Jurkat, Clone E6-1 (cell line): Measurements from ENCODE around the gene PSG5. TPM values are rescaled to one million over a fixed set of nuclear protein-coding genes. Genes with fewer than 3 reads are reported as not detected.
A peak's percentile ranks its signal among the peaks of the same experiment; 100 is the strongest.
"Not testable (repeated sequence)": the region's sequence is repeated elsewhere in the genome, so short reads cannot be mapped to it uniquely, and the experiment has no call there.

ENCODE experiments used
- DNase-seq: peaks from one replicate; pipeline ENCODE4 v3.0.0-alpha.2; 2011; ENCODE audit warnings: low read depth, low spot score
- H3K4me3 ChIP-seq: 2 replicates; pipeline ENCODE4 v1.5.1; 2011; ENCODE audit warnings: mild to moderate bottlenecking, low read length, control low read depth, moderate library complexity
- polyA plus RNA-seq: library from polyadenylated mRNA; unstranded; fragments of >200 nt; gene quantifications from one replicate; pipeline ENCODE4 v1.2.1, GENCODE V29; 2012; ENCODE audit warnings: missing spikeins; ENCODE audit not compliant: insufficient read length, insufficient read depth

Gene PSG5
- polyA plus RNA-seq = not detected

DNA sequence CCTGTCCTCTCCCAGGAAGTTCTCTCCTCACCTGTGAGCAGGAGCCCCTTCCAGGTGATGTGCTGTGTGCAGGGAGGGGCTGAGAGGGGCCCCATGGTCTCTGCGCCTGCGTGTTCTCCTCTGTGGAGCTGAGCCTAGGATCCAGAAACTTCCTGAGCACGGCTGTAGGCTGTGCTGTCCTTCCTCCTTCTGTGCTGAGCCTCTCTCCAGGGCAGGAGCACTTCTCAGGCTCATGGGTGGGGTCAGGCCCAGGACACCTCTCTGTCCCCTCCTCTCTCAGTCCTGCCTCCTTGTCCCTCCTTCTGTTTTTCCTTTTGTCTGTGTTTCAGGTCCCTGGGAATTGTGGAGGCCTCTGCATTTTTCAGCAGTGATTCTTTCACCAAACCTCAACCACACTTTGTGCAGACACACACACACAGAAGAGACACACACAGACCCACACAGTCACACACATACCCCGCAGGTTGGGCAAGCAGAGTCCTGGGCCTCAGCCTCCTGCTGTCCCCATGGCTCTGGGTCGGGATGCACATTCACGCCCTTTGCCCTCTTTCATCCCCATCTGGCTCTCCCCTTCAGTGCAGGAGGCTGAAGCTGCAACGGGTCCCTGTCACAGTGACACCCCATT, at the start of gene PSG5:
PSG5 (minus strand) TSS at position 226 of the 625 bp plus-strand sequence; CDS start at position 95, 131 bp downstream.
- DNase-seq, H3K4me3 ChIP-seq: not testable (repeated sequence)

- not testable (repeated sequence) for H3K4me3 ChIP-seq, DNase-seq
Measured at GRCh38 chr19:43235686-43236085, 49.4 kb upstream of the PSG5 start.

DNA sequence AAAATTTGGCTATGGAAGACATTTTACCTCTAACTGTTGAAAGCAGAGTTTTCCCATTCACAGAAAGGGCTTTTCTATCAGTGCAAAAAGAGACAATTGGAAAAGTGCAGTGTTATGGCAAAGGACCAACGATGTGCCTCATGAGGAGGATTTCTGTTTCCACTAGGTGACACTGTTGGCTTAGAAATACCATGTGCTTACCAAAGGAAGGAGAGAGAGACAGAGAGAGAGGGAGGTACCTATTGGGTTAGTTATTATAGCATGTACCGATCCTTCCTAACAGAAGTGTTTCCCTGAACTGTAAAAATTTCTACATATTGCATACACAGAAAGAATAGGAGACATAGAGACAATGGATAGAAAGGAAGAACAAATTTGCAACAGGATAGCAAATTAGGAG, 43.0 kb upstream of the PSG5 start:
- no peak overlapping the region for H3K4me3 ChIP-seq
- DNase-seq = peak; percentile 28

GRCh38 chr19:43228730-43229129, 42.4 kb upstream of the PSG5 start:
- not testable (repeated sequence) for H3K4me3 ChIP-seq, DNase-seq

DNA sequence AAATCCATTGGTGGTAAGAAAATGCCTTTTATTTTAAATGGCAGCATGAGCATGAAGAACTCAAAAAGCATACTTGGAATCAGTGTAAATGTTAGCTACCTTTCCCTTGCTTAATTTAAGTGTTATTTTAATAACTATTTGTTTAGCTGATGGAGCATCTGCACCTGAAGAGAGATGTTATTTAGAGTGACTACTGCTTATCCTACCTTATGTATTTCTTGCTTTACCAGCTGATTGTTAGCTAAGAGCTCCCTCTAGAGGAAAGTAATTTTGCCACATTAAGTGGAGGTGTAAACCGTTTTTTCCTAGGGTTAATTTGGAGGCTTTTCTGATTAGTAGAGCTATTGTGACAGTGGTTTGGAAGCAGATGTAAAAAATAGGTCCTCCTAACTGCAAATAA, 40.6 kb upstream of the PSG5 start:
- not testable (repeated sequence) for H3K4me3 ChIP-seq, DNase-seq

DNA sequence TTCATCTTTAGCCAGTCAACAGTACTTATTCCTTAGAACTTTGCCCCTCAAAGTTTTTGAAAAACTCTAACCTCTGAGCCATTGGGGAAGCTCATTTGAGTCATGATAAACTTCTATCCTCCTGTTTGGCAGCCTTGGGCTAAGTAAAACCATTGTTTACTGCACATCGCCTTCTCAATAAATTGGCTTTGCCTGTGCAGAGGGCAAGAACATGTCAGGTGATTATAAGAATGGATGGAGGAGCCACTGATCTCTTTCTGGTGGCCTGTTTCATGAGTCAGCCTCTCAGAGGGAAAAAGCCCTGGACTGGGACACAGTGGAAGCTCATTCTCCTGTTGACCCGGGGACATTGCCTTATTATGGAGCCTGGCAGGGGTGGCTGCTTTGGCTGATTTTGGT, 38.5 kb upstream of the PSG5 start:
- H3K4me3 ChIP-seq = no peak overlapping the region
- no peak for DNase-seq

- not testable (repeated sequence) for DNase-seq, H3K4me3 ChIP-seq
Measured at GRCh38 chr19:43224201-43224854, 38.0 kb upstream of the PSG5 start.

DNA sequence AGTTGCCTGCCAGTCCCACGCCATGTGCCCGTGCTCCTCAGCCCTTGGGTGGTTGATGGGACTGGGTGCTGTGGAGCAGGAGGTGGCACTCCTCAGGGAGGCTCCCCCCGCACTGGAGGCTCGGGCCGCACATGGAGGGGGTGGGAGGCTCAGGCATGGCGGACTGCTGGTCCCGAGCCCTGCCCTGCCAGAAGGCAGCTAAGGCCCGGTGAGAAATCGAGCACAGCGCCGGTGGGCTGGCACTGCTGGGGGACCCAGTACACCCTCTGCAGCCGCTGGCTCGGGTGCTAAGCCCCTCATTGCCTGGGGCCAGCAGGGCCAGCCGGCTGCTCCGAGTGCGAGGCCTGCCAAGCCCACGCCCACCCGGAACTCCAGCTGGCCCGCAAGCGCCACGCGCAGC, 35.6 kb upstream of the PSG5 start:
- H3K4me3 ChIP-seq, DNase-seq: not testable (repeated sequence)

DNA sequence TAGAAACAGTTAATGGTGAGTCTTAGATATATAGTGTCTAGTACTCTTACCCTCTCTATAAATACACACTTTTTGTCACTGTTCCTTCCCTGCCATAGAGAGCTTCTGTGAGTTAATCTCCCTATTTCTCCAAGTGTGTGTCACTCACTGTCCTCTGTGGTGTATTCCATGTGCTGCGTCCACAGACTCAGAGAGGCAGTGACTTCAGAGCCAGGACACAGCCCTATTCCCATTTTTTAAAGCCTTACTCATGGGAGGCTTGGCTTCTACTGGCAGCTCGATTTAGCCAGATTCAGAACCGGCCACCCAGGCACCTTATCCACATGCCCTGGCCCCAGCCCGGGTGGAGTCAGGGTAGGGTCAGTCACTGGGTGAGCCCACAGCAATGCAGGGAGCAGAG, 32.8 kb upstream of the PSG5 start:
- DNase-seq, H3K4me3 ChIP-seq: not testable (repeated sequence)

- DNase-seq, H3K4me3 ChIP-seq: not testable (repeated sequence)
Measured at GRCh38 chr19:43215881-43216280, 29.5 kb upstream of the PSG5 start.

- no peak overlapping the region for H3K4me3 ChIP-seq
- no peak for DNase-seq
Measured at GRCh38 chr19:43207991-43208390, 21.7 kb upstream of the PSG5 start.

DNA sequence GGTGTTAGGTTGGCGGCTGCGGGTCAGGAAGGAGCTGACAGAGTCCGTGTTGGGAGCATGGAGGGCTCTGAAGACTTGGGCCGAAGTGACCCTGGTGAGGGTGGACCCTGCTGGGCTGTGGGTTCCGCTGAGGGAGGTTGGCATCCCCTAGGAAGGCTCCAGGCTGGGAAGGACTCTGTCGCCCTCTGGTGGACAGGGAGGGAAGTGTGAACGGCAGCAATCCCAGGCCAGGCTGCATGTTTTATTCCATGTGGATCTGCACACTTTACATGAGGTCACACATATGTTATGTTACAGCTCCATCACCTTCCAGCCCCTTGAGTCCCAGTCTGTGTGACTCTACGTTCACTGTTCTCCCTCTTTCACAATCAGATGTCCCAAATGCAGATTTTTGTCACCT, 20.8 kb upstream of the PSG5 start:
- peak; percentile 7 for DNase-seq
- H3K4me3 ChIP-seq = not testable (repeated sequence)

- H3K4me3 ChIP-seq, DNase-seq: not testable (repeated sequence)
Measured at GRCh38 chr19:43205471-43206105, 19.3 kb upstream of the PSG5 start, which contains the start of gene PSG4. Gene PSG4 (minus strand): TSS chr19:43205638. CDS start chr19:43205536, 102 bp downstream.

GRCh38 chr19:43203611-43204010, 17.3 kb upstream of the PSG5 start:
- not testable (repeated sequence) for DNase-seq, H3K4me3 ChIP-seq

- H3K4me3 ChIP-seq, DNase-seq: not testable (repeated sequence)
Measured at GRCh38 chr19:43201891-43202290, 15.6 kb upstream of the PSG5 start.

GRCh38 chr19:43201337-43201801, 15.0 kb upstream of the PSG5 start:
- not testable (repeated sequence) for H3K4me3 ChIP-seq, DNase-seq

DNA sequence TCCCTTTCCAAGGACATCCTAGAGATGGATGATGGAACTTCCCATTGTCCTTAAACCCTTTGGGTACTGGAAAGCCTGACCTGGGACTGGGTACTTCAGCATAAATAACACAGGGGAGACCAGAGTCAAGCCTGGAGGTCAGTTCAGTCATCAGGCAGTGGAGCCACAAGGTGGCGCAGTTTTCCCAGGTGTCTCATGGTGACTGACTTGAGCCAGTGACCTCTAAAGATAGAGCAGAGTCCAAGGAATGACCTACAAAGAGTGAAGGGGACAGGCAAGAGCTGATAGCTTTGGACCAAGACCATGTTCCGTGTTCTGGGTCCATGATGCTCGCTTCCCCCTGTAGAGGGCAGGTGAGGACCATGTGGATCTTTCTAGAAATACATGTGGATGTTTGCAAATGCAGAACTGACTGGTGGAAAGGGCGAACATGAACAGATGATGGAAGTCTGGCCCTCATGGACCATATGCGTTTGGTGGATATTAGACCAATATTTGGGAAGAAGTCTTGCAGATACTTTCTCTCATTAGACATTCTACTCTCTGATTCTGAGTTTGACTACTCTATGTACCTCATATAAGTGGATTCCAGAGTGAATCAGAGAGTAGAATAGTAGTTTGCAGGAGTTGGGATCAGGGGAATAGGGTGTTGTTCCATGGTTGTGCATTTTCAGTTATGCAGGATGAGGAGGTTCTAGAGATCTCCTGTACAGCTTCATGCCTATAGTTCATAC, 12.5 kb upstream of the PSG5 start:
- DNase-seq, H3K4me3 ChIP-seq: not testable (repeated sequence)

GRCh38 chr19:43197666-43198397, 11.5 kb upstream of the PSG5 start:
- not testable (repeated sequence) for DNase-seq, H3K4me3 ChIP-seq

DNA sequence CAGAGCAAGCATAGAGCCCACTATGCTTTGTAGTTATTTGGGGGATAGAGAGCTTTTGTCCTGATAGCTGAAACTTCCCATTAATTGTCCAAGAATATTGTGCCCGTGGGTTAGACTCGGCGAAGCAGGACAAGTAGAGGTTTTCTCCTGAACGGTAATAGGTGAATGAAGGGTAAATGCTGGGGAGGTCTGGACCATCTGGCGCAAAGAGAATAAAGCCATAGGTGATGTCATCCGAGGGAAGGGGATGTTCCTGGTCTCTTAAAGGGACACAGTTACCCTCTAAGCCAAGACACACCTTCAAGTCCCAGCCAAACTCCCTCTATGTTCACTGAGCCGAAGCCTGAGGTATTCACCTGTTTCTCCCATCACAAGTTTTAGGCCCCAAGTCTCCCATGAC, 8.1 kb upstream of the PSG5 start:
- DNase-seq, H3K4me3 ChIP-seq: not testable (repeated sequence)
